GM18499 (cell line): ENCODE measurements around the gene EHBP1.
"Not testable (repeated sequence)": the region's sequence is repeated elsewhere in the genome, so short reads cannot be mapped to it uniquely, and the experiment has no call there.

Source experiments
- ATAC-seq: cut with Tn5 transposase; IDR thresholded peaks from one replicate; pipeline ENCODE4 v1.9.1; 2021; ENCODE audit warnings: moderate number of reproducible peaks; ENCODE audit not compliant: insufficient read depth, unreplicated experiment

The EHBP1 gene

GRCh38 chr2:63057249-63058143, 352.0 kb downstream of the EHBP1 start:
- no peak for ATAC-seq

GRCh38 chr2:63058144-63058920, 352.8 kb downstream of the EHBP1 start:
- no peak for ATAC-seq

GRCh38 chr2:63058921-63059792, 353.6 kb downstream of the EHBP1 start:
- no peak for ATAC-seq

GRCh38 chr2:63059793-63060471, 354.4 kb downstream of the EHBP1 start:
- no peak for ATAC-seq

GRCh38 chr2:63060472-63060991, 355.0 kb downstream of the EHBP1 start:
- ATAC-seq, result no peak

GRCh38 chr2:63064197-63064596, 358.7 kb downstream of the EHBP1 start:
- no peak for ATAC-seq

GRCh38 chr2:63064661-63065060, 359.1 kb downstream of the EHBP1 start:
- no peak for ATAC-seq

- no peak for ATAC-seq
These were observed 360.8 kb downstream of the EHBP1 start for GRCh38 chr2:63066265-63066664.

GRCh38 chr2:63066838-63067237, 361.3 kb downstream of the EHBP1 start:
- no peak for ATAC-seq

- ATAC-seq, result no peak
These were observed 366.2 kb downstream of the EHBP1 start for GRCh38 chr2:63071664-63072063.

- ATAC-seq, result no peak
These were observed 368.5 kb downstream of the EHBP1 start for GRCh38 chr2:63073994-63074393.

- not testable (repeated sequence) for ATAC-seq
These were observed 368.9 kb downstream of the EHBP1 start for GRCh38 chr2:63074399-63074798.

GRCh38 chr2:63078852-63079606, 373.5 kb downstream of the EHBP1 start:
- no peak for ATAC-seq

GRCh38 chr2:63081404-63081803, 375.9 kb downstream of the EHBP1 start:
- ATAC-seq, result no peak

- ATAC-seq, result no peak
These were observed 381.2 kb downstream of the EHBP1 start for GRCh38 chr2:63086687-63087086.

GRCh38 chr2:63092401-63092800, 386.9 kb downstream of the EHBP1 start:
- ATAC-seq, result no peak

GRCh38 chr2:63092857-63093256, 387.3 kb downstream of the EHBP1 start:
- ATAC-seq, result no peak

- no peak for ATAC-seq
These were observed 388.0 kb downstream of the EHBP1 start for GRCh38 chr2:63093502-63093901.
